Measurements from ENCODE around the gene TSPAN32.

The TSPAN32 gene

GRCh38 chr11:2301631-2302305 is at the start of gene TSPAN32, which contains the start of gene C11orf21:
Gene TSPAN32 (plus strand): TSS chr11:2302013. CDS start chr11:2302150, 137 bp downstream.
Gene C11orf21 (minus strand): TSS chr11:2301918. CDS start chr11:2301808, 110 bp downstream.
- DNase-seq = no peak

- no peak for DNase-seq
Measured at GRCh38 chr11:2252018-2252417, 49.8 kb upstream of the TSPAN32 start.

- DNase-seq = no peak
Measured at GRCh38 chr11:2256293-2256913, 45.4 kb upstream of the TSPAN32 start.

- no peak for DNase-seq
Measured at GRCh38 chr11:2256951-2257700, 44.7 kb upstream of the TSPAN32 start.

GRCh38 chr11:2258501-2259465 is 43.0 kb upstream of the TSPAN32 start:
- no peak for DNase-seq

GRCh38 chr11:2259466-2259830 is 42.4 kb upstream of the TSPAN32 start:
- no peak for DNase-seq

GRCh38 chr11:2259897-2260451 is 41.8 kb upstream of the TSPAN32 start:
- DNase-seq = no peak

GRCh38 chr11:2260491-2261364 is 41.1 kb upstream of the TSPAN32 start:
- no peak for DNase-seq

- no peak for DNase-seq
Measured at GRCh38 chr11:2261436-2262230, 40.2 kb upstream of the TSPAN32 start.

- no peak for DNase-seq
Measured at GRCh38 chr11:2262301-2263070, 39.3 kb upstream of the TSPAN32 start.

- DNase-seq = no peak
Measured at GRCh38 chr11:2263071-2263565, 38.7 kb upstream of the TSPAN32 start.

GRCh38 chr11:2263724-2264360 is 38.0 kb upstream of the TSPAN32 start:
- no peak for DNase-seq

- DNase-seq = no peak
Measured at GRCh38 chr11:2264366-2265053, 37.3 kb upstream of the TSPAN32 start.

- DNase-seq = no peak
Measured at GRCh38 chr11:2265396-2265795, 36.4 kb upstream of the TSPAN32 start.

- DNase-seq = no peak
Measured at GRCh38 chr11:2265854-2266585, 35.8 kb upstream of the TSPAN32 start.

GRCh38 chr11:2266586-2267305 is 35.1 kb upstream of the TSPAN32 start:
- DNase-seq = no peak

GRCh38 chr11:2267306-2267850 is 34.4 kb upstream of the TSPAN32 start:
- no peak for DNase-seq
